Spinal cord (tissue), 10 donors: ENCODE measurements around the gene GOLGA2. TPM values are rescaled to one million over a fixed set of nuclear protein-coding genes. Genes with fewer than 3 reads are reported as not detected.

ENCODE experiments used
- DNase-seq, 6 donors: peaks; one replicate each; pipeline versions ENCODE4 v3.0.0 to v3.0.0-alpha.2; 2013 to 2015; ENCODE audit warnings: low spot score in 6 of 6, low read depth in 4 of 6
- H3K27ac ChIP-seq: one replicate; pipeline ENCODE4 v1.5.1; 2013; ENCODE audit warnings: low read depth, low read length, control low read depth
- H3K27me3 ChIP-seq: one replicate; pipeline ENCODE4 v1.6.1; 2013; ENCODE audit warnings: low read length; ENCODE audit not compliant: control insufficient read depth, insufficient read depth
- H3K36me3 ChIP-seq: one replicate; pipeline ENCODE4 v1.6.1; 2013; ENCODE audit warnings: low read length; ENCODE audit not compliant: control insufficient read depth, insufficient read depth
- H3K4me1 ChIP-seq: one replicate; pipeline ENCODE4 v1.6.1; 2013; ENCODE audit warnings: low read length; ENCODE audit not compliant: control insufficient read depth, insufficient read depth
- H3K4me3 ChIP-seq: one replicate; pipeline ENCODE4 v1.5.1; 2013; ENCODE audit warnings: low read depth, low read length, control low read depth
- H3K9me3 ChIP-seq: one replicate; pipeline ENCODE4 v1.6.1; 2013; ENCODE audit warnings: low read length; ENCODE audit not compliant: control insufficient read depth, insufficient read depth
- WGBS: methylation state at CpG from one replicate; pipeline ENCODE4 v1.1.5; 2013; ENCODE audit warnings: missing lambda C conversion rate; ENCODE audit not compliant: insufficient coverage; 5-methylcytosine and 5-hydroxymethylcytosine counted together
- polyA plus RNA-seq, 2 donors: library from polyadenylated mRNA; unstranded; fragments of 120-200 nt; gene quantifications; one replicate each; pipeline ENCODE4 v1.2.1, GENCODE V29; 2013; ENCODE audit not compliant: insufficient read length in 2 of 2
- total RNA-seq, 2 donors: library from RNA; depleted of rRNA in 1 of 2; stranded (reverse); fragments of 120-200 nt in 1 of 2; fragments of >200 nt in 1 of 2; gene quantifications; one replicate each; pipeline versions ENCODE4 v1.2.3 to v1.2.4, GENCODE V29; 2013 to 2014
- donor health status: healthy.

GOLGA2 gene
- total and polyA plus RNA-seq, 4 donors, result 70.6 to 119 (median 86.0) TPM

GRCh38 chr9:128276574-128277270 lies 915 bp upstream of the GOLGA2 start:
- WGBS, result 7% methylated on average over 23 of the region's 23 CpGs
- H3K4me1 ChIP-seq, result peaks cover 19% of the 10 kb centered on the region
- DNase-seq, result peak in 1 of 6 donors; percentile 76

GRCh38 chr9:128276008-128276573 lies 284 bp upstream of the GOLGA2 start, which contains the start of gene SWI5:
Gene SWI5 (plus strand): TSS chr9:128276276.
- 0% methylated on average over 38 of the region's 38 CpGs for WGBS
- H3K27me3 ChIP-seq, result no peaks in the 10 kb centered on the region
- H3K4me1 ChIP-seq, result peaks cover 19% of the 10 kb centered on the region
- H3K4me3 ChIP-seq, result peak within 1 kb of the TSS; percentile 98
- DNase-seq, result peak; percentile 99 to 100 (median 100)
- peak within 1 kb of the TSS; percentile 88 for H3K27ac ChIP-seq
- peaks cover 24% of the 10 kb centered on the region for H3K36me3 ChIP-seq
- no peaks in the 10 kb centered on the region for H3K9me3 ChIP-seq

More at GRCh38 chr9:128276574-128277270, 915 bp upstream of the GOLGA2 start:
- H3K27me3 ChIP-seq, result no peaks in the 10 kb centered on the region
- H3K9me3 ChIP-seq, result no peaks in the 10 kb centered on the region
- H3K36me3 ChIP-seq, result peaks cover 19% of the 10 kb centered on the region
- H3K27ac ChIP-seq, result peak overlapping the region; percentile 84
- peak overlapping the region; percentile 92 for H3K4me3 ChIP-seq

- Histone ChIP-seq H3K9me3 (no peaks in the 10 kb centered on the region), H3K4me3 (no peak overlapping the region), H3K27me3 (no peaks in the 10 kb centered on the region), H3K27ac (no peak overlapping the region), H3K36me3 (peaks cover 25% of the 10 kb centered on the region), H3K4me1 (peaks cover 19% of the 10 kb centered on the region)
- WGBS, result no CpG with 5 or more reads among the region's 8 CpGs
- DNase-seq, result no peak
These were observed 1.6 kb downstream of the GOLGA2 start for GRCh38 chr9:128274245-128274644.

GRCh38 chr9:128271512-128271911 lies 4.3 kb downstream of the GOLGA2 start:
- H3K27me3 ChIP-seq, result no peaks in the 10 kb centered on the region
- DNase-seq, result no peak
- no peaks in the 10 kb centered on the region for H3K9me3 ChIP-seq
- H3K4me1 ChIP-seq, result peaks cover 9% of the 10 kb centered on the region
- WGBS, result 81% methylated on average over 3 of the region's 5 CpGs
- peaks cover 49% of the 10 kb centered on the region for H3K36me3 ChIP-seq
- no peak overlapping the region for H3K4me3 ChIP-seq
- no peak overlapping the region for H3K27ac ChIP-seq

- H3K27me3 ChIP-seq, result no peaks in the 10 kb centered on the region
- 100% methylated on average over 2 of the region's 3 CpGs for WGBS
These were observed 4.7 kb downstream of the GOLGA2 start for GRCh38 chr9:128271112-128271511.

GRCh38 chr9:128266868-128267590 lies 8.8 kb downstream of the GOLGA2 start:
- Histone ChIP-seq H3K27me3 (no peaks in the 10 kb centered on the region), H3K4me1 (peaks cover 3% of the 10 kb centered on the region), H3K36me3 (peaks cover 68% of the 10 kb centered on the region), H3K9me3 (no peaks in the 10 kb centered on the region), H3K27ac (no peak overlapping the region), H3K4me3 (no peak overlapping the region)
- WGBS, result 92% methylated on average over 15 of the region's 15 CpGs
- no peak for DNase-seq

More at GRCh38 chr9:128271112-128271511, 4.7 kb downstream of the GOLGA2 start:
- Histone ChIP-seq H3K4me1 (peaks cover 8% of the 10 kb centered on the region), H3K27ac (no peak overlapping the region), H3K9me3 (no peaks in the 10 kb centered on the region), H3K36me3 (peaks cover 49% of the 10 kb centered on the region), H3K4me3 (no peak overlapping the region)
- no peak for DNase-seq

- no peak for DNase-seq
- peaks cover 72% of the 10 kb centered on the region for H3K36me3 ChIP-seq
- H3K4me1 ChIP-seq, result peaks cover 3% of the 10 kb centered on the region
- WGBS, result 97% methylated on average over 9 of the region's 10 CpGs
- no peak overlapping the region for H3K4me3 ChIP-seq
- H3K27ac ChIP-seq, result no peak overlapping the region
- no peaks in the 10 kb centered on the region for H3K27me3 ChIP-seq
- no peaks in the 10 kb centered on the region for H3K9me3 ChIP-seq
These were observed 10.4 kb downstream of the GOLGA2 start for GRCh38 chr9:128265348-128265847.

GRCh38 chr9:128262687-128263086 lies 13.1 kb downstream of the GOLGA2 start:
- H3K27ac ChIP-seq, result no peak overlapping the region
- H3K4me3 ChIP-seq, result no peak overlapping the region
- H3K4me1 ChIP-seq, result no peaks in the 10 kb centered on the region
- no peaks in the 10 kb centered on the region for H3K9me3 ChIP-seq
- H3K27me3 ChIP-seq, result no peaks in the 10 kb centered on the region
- 100% methylated on average over 1 of the region's 4 CpGs for WGBS
- DNase-seq, result no peak
- H3K36me3 ChIP-seq, result peaks cover 87% of the 10 kb centered on the region

- DNase-seq, result no peak
- Histone ChIP-seq H3K27me3 (no peaks in the 10 kb centered on the region), H3K27ac (no peak overlapping the region), H3K4me1 (peaks cover 3% of the 10 kb centered on the region), H3K36me3 (peaks cover 89% of the 10 kb centered on the region), H3K4me3 (no peak overlapping the region), H3K9me3 (no peaks in the 10 kb centered on the region)
- 91% methylated on average over 17 of the region's 17 CpGs for WGBS
These were observed 15.5 kb downstream of the GOLGA2 start for GRCh38 chr9:128260340-128260739.
